ENCODE results near the gene PRKCZ.

Gene PRKCZ

DNA sequence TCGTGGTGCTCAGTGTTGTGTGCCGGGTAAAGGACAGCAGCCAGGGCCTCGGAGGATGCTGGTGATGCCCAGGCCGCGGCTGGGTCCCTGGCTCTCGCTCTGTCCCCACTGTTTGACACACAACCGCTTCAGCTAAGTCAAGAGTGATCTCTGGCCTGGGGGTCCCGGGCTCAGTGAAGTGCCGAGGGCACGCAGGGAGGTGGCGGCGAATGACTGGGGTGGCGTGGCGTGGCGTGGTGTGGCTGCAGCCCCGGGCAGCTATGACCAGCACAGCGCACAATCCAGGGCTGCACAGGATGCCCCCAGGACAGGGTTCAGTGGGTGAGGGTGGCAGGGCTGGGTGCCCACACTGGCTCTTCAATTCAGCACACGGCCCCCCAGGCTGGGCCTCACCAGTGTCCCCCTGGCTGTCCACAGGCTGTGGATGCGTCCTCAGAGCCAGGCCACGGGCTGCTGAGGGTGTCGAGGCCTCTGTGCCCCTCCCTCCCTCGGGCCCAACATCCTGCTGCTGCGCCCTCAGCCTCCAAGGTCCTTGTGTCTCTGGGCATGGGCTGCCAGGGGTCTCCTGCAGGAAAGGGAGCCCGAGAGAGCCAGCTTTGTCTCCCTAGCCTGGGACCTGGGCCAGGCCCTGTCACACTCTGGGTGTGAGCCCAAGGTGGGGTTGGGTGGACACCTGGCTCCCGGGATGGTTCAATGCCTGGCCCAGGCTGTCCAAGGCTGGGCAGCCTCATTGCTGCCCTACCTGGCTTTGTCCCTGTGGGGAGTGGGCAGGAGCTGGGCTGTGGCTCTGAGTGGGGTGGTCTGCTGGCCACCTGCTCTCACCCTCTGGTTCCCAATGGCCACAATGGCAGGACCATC is 165.9 kb downstream of the PRKCZ start:
- in situ Hi-C loops (cut with HindIII; ENCODE audit: low sequenced_read_pairs), result loop anchor here (10.0 kb wide), 1 partner anchor 189 kb away; no protein-coding TSS in a partner anchor

DNA sequence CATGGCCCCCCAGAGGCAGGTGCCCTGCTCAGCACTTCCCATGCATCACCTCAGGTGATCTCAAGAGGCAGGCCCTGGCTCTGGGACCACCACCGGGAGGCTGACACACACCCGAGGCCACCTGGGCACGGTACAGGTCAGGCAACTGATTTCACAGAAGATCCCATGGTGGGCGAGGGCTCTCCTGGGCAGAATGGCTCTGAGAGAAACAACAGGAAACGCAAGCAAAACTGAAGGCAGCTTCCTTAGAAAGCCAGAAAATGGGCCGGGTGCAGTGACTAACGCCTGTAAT is 166.5 kb downstream of the PRKCZ start:
- in situ Hi-C loops (cut with HindIII; ENCODE audit: low sequenced_read_pairs), result loop anchor here (10.0 kb wide), 1 partner anchor 188 kb away; no protein-coding TSS in a partner anchor

DNA sequence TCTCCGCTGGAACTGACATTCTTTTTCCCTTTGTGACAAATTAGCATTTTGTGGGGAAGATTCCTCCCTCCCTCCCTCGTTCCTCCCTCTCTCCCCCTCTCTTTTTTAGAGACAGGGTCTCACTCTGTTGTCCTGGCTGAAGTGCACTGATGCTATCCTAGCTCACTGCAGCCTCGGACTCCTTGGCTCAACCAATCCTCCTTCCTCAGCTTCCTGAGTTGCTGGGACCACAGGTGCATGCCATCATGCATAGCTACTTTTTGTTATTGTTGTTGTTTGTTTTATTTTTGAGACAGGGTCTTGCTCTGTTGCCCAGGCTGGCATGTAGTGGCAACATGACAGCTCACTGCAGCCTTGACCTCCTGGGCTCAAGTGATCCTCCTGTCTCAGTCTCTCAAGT is 171.1 kb downstream of the PRKCZ start:
- in situ Hi-C loops (cut with HindIII; ENCODE audit: low sequenced_read_pairs), result no loop called here

DNA sequence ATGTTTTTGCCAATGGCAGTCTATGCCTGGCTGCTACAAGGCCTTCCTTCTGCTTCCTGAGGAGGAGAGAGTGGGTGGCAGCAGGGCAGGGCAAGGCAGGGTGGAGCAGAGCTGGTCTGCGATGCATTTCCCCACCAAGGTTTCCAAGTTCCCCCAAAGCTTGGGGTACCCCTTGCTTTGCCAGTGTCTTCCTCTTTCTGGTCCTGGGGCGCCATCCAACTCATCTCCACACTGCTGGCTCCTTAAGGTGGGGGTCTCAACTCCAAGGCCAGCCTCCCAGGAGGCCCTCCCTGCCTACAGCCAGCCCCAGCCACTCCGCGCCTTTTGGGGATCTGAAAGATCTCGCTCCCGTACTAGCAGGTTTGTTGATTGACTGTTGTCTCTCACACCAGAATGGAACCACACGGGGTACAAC is 174.0 kb downstream of the PRKCZ start:
- in situ Hi-C loops (cut with HindIII; ENCODE audit: low sequenced_read_pairs), result no loop called here

DNA sequence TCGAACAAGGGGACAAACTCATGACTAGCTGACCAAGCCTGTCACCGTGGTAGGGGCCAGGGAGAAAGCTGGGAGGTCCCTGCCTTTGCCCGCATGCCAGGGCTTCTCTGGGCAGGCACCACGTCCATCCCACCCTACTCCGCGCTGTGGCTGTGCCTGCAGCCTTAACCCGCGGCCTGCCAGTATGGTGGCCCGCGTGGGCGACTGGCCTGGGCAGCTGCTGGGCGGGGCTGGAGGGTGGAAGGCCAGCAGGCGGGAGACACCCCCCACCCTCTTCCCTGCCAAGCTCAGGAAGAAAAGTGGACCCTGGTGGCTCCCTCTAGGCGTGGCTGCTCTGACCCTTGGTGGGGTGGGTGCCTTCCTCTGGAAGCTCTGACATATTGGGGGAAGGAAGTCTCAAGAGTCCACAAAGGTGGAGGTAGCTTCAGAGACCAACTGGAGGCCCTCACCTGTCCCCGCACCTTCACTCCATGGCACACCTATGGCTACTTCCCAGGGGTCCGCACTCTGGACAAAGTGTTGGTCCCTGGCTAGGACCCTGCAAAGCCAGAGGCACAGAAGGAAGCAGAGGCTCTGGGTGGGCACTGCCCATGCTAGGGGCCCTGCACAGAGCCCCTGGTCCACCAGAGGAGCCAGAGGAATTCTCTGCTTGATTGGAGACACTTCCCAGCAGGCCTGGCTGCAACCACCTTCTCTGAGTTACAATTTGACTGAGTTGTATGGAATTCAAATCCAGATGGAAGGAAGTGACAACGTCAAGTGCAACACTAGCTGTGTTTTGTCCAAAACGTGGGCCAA is 174.6 kb downstream of the PRKCZ start:
- in situ Hi-C loops (cut with HindIII; ENCODE audit: low sequenced_read_pairs), result no loop called here

DNA sequence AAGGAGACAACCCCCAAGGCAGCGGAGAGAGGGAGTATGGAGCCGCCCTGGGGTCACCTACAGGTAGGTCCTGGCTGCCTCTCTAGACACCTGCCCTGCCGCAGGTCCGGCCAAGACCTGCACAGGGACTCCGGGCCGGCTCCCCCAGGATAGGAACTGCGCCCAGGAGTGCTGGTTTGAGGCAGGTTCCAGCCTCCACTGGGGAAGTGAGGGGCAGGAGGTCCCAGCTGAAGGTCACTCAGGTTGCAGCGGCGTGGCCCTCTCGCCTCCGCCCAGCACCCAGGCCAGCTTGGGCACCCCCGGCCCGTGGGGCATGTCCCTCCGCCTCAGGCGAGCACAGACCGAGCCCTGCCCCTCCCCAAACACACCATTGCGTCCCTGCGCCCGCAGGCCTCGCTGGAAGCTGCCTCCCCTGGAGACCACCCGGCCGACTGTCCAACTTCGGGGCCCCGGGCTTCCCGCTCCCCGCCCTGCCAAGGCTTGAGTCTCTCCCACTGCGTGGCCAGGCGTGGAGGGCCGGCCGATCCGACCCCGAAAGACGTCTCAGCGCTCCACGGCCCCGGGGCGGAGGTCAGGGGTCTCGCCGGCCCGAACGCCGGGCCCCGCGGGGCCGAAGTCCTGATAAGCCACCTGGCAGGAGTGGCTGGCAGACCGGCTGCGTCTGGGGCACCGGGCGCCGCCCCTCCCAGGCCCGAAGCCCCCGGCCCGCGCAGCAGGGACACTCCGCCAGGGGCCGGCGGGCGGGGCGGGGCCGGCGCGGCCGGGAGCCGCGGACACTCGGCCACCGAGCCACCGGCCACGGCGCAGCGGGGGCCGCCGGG is 176.5 kb downstream of the PRKCZ start:
- in situ Hi-C loops (cut with HindIII; ENCODE audit: low sequenced_read_pairs), result no loop called here

DNA sequence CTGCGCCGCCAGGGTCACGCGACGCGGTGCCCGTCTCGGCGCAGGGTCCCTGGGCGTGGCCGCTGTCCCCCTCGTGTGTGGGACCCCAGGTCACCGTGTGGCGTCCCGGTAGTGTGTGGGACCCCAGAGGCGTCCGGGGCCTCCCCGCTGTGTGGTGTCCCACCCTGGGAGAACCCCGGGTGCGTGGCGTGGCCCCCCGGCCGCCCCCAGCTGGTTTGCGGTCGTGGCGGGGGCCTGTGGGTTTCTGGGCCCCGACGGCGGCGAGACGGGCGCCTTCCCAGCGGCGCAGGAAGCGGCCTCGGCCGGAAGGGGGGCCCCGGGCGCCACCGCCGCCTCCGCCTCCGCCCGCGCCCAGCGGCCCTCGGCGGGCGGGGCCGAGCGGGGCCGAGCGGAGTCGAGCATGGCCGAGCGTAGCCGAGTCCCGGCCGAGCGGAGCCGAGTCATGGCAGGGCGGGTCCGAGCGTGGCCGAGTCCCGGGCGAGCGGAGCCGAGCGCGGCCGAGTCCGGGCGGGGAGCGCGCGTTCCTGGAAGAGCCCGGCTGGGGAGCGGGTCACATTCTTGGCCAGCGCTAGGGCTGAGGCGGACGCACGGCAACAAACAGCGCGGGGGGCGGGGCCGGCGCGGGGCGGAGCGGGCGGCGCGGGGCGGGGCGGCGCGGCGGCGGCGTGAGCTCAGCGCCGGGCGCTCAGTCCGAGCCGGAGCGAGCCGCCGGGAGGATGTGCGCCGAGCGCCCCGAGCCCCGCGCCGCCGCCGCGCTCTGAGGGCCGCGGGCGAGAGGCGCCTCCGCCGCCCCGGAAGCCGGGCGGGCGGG is 177.3 kb downstream of the PRKCZ start:
- in situ Hi-C loops (cut with HindIII; ENCODE audit: low sequenced_read_pairs), result no loop called here

DNA sequence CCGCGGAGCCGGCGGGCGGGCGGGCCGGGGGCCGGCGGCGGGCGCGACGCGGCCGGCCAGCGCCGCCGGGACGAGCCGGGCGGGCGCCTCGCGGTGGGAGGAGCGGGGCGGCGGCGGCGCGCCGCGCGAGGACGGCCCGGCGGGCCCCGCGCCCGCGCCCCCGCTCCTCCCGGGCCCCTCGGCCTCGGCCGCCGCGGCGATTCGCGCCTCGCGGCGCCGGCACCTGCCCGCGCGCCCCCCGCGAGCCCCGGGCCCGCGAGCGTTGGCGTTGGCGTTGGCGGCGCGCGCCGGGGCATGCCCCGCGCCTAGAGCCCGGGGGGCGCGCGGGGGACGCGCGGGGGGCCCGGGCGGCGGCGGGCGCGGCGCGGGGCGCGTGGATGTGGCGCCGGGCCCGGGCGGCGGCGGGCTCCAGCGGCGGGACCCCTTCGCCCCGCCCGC is 178.0 kb downstream of the PRKCZ start, which contains the start of gene SKI:
SKI (plus strand) TSS at position 163 of the 438 bp plus-strand sequence. CDS start 448 bp downstream, outside the sequence.
- in situ Hi-C loops (cut with HindIII; ENCODE audit: low sequenced_read_pairs), result no loop called here

DNA sequence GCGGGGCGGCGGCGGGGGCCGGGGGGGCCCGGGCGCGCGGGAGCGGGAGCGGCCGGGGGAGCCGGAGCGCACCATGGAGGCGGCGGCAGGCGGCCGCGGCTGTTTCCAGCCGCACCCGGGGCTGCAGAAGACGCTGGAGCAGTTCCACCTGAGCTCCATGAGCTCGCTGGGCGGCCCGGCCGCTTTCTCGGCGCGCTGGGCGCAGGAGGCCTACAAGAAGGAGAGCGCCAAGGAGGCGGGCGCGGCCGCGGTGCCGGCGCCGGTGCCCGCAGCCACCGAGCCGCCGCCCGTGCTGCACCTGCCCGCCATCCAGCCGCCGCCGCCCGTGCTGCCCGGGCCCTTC is 178.5 kb downstream of the PRKCZ start:
- in situ Hi-C loops (cut with HindIII; ENCODE audit: low sequenced_read_pairs), result no loop called here

DNA sequence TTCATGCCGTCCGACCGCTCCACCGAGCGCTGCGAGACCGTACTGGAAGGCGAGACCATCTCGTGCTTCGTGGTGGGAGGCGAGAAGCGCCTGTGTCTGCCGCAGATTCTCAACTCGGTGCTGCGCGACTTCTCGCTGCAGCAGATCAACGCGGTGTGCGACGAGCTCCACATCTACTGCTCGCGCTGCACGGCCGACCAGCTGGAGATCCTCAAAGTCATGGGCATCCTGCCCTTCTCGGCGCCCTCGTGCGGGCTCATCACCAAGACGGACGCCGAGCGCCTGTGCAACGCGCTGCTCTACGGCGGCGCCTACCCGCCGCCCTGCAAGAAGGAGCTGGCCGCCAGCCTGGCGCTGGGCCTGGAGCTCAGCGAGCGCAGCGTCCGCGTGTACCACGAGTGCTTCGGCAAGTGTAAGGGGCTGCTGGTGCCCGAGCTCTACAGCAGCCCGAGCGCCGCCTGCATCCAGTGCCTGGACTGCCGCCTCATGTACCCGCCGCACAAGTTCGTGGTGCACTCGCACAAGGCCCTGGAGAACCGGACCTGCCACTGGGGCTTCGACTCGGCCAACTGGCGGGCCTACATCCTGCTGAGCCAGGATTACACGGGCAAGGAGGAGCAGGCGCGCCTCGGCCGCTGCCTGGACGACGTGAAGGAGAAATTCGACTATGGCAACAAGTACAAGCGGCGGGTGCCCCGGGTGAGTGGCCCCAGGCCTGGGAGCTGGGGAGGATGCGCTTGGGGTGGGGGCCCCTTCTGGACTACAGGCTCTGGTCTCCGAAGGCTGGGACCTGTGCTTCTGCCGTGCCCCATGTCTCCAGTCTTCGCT is 179.0 kb downstream of the PRKCZ start:
- in situ Hi-C loops (cut with HindIII; ENCODE audit: low sequenced_read_pairs), result no loop called here

DNA sequence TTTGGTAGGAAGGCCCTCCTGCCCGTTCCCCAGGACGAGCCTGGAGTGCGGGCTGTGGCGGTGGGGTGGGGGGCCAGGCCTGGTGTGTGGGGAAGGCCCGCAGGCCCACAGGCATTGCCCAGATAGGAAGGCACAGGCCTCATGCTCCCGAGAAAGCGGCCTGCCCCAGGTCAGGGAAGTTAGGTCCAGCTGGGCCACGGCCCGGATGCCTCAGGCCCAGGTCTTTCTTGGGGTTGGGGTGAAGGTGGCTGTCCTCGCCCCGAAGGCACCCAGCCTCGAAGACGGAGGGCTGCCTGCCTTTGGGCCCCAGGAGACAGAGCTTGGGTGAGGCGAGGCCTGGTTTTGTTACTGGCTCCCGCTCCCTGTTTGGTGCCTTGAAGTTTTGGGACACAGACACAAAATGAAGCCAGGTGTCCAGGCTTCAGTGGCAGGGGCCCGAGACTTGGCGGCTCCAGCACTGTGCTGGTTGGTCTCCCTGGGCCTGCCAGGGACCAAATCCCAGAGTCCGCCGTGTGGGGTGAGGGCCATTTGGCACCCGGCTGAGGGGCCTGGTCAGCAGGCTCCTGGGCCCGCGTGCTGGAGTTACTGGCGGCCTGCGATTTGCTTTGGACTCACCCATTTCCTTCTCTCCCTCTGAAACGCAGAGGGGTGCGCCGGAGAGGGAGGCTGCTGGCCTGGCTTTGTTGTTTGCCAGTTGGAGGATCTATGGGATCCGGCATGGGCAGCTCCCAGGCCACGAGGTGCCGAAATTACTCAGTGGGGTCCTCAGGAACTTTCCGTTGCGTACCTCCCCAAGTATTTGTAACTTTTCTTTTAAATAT is 179.9 kb downstream of the PRKCZ start:
- in situ Hi-C loops (cut with HindIII; ENCODE audit: low sequenced_read_pairs), result no loop called here

DNA sequence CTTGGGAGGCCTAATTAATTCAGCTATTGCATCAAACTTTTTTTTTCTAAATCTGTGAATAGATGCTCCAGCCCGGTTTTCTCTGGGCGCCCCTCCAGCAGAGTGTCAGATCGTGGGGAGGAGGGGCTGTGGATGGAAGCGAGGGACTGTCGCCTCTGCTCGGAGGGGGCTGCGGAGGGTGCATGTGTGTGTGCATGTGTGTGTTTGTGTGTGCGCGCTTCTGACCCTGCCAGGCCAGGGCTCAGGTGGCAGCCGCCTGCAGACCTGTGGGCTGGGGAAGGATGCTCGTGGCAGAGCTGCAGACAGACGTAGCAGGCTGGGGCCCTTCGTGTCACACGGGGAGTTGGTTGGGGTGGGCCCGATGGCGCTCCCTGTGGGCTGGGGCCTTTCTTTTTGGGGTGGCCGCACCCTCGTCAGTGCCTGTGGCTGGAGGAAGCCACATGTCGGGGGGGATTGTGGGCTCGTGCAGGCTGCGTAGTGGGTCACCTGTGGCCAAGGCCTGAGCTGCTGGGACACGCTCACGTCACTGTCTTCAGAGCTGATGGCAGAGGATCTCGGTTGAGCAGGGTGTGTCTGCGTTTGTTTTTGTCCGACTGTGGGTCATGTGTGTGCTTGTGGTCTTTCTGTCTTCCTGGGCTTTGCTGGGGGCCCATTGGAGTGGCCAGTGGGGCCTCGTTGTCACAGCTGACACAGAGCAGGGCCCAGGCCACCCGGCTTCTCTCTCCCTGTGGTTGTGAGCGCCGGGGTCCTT is 180.7 kb downstream of the PRKCZ start:
- in situ Hi-C loops (cut with HindIII; ENCODE audit: low sequenced_read_pairs), result no loop called here

DNA sequence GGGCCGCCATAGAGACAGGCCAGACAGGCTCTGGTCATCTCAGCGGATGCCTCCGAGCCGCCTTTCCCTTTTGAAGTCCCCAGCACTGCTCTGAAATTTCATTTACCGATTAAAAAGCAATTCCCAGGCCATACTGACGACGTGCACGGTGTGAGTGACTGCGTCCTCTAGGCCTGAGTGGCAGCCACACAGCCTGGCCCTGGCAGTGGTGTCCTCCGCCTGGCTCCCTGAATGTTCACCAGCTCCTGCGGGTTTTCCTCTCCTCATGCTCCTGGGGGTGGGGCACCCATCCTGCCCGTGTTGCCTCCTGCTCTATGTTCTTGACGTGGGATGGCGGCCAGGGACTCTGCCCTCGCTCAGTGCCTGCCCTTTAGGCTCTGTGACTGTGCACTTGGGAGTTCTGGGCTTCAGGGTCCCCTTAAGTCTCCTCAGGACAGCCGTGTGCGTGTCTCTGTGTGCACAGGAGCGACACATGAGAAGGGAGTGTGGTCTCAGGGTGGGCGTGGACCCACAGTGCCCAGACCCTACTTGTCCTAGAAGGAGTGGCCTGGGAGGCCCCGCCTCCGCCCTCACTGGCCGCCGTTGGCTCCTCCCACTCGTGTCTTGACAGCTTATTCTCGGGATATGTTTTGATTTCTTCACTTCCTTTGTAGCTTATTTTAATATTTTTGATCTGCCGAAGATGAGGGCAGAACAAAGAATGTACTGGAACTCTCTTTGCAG is 181.5 kb downstream of the PRKCZ start:
- in situ Hi-C loops (cut with HindIII; ENCODE audit: low sequenced_read_pairs), result no loop called here

DNA sequence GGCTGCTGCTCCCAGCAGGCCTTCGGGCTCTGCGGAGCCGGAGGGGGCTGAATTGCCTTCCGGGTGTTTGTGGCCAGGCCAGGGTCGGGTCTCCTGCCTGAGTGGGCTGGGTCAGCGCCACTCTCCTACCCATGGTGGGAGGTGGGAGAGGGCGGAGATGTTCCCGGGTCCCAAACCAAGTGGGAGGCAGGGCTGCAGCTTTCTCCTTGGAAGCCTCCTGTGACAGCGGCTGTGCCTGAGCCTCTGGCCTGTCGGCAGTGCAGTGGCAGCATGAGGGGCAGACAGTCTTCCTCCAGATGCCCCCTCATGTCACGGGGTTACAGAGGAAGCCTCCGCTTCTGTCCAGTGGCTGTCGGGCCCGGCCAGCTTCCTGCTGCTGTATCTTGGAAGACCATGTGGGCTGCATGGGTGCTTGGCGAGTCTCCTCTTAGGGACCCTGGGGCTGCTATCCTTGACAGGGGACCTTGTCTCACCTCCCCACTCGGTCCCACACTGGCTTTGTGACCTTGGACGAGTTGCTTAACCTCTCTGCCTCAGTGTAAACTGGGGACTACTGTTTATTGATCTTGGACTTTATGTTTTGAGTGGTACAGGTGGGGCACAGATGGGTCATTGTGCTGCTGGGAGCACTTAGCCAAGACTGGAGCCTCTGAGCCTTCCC is 182.2 kb downstream of the PRKCZ start:
- in situ Hi-C loops (cut with HindIII; ENCODE audit: low sequenced_read_pairs), result no loop called here

DNA sequence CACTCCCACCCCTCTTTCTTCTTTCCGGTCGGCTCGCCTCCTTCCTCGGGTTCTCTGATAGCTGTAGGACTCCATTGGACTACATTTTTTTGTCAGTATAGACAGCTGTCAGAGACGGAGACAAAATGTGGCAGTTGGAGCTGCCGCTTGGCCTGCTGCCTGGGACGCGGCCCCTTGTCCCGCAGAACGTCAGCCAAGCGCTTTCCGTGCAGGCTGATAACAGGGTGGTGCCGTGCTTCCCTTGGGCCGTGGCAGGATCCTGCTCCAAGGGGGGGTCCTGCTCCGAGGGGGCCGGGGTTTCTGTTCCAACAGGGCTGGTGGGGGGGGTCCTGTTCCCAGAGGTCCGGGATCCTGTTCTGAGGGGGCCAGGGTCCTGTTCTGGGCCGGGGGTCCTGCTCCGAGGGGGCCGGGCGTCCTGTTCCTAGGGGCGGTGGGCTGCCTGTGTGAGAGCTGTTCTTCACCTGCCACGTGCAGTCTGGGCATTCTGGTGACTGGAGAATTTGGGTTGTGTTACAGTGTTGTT is 182.8 kb downstream of the PRKCZ start:
- in situ Hi-C loops (cut with HindIII; ENCODE audit: low sequenced_read_pairs), result no loop called here

DNA sequence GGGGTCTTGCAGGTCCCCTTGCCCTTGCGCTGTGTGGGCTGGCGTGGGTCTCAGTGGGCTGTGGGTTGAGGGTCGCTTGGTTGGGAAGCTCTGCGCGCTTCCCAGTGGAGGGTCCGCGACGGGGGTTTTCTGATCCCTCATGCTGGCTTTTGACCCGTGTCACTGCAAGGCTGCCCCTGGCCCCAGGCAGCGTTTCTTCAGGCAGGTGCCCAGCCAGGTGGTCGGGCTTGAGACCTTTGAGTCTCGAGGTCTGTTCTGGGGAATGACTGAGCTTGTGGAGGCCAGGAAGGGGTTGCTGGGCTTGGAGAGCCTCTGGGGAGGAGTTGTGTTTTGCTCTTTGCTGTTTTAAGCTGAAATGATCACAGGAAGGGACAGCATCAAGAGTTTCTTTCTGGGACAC is 183.3 kb downstream of the PRKCZ start:
- in situ Hi-C loops (cut with HindIII; ENCODE audit: low sequenced_read_pairs), result no loop called here

Data from DLD1 (cell line).